CD14-positive monocyte (primary cell): ENCODE results near the gene FAM228A. TPM values are rescaled to one million over a fixed set of nuclear protein-coding genes. Genes with fewer than 3 reads are reported as not detected.

Source experiments
- DNase-seq, 3 donors: peaks; one replicate each; pipeline ENCODE4 v3.0.0-alpha.2; 2011 to 2022
- H2AFZ ChIP-seq: 2 replicates; pipeline ENCODE4 v1.6.0; 2012; ENCODE audit warnings: mild to moderate bottlenecking, low read depth, low read length, inconsistent platforms; ENCODE audit not compliant: insufficient read depth, poor library complexity, severe bottlenecking
- H3K27ac ChIP-seq, 2 donors: 1 replicate in 1 of 2; 2 replicates in 1 of 2; pipeline ENCODE4 v1.5.1; 2012 to 2013; ENCODE audit warnings: low read length in 2 of 2, control low read depth in 1 of 2, inconsistent platforms in 1 of 2, low read depth in 1 of 2, mild to moderate bottlenecking in 1 of 2
- H3K27me3 ChIP-seq, 2 donors: one replicate each; pipeline versions ENCODE4 v1.6.0 to v1.6.1; 2011 to 2013; ENCODE audit warnings: low read length in 2 of 2; ENCODE audit not compliant: control insufficient read depth in 2 of 2, insufficient read depth in 2 of 2
- H3K36me3 ChIP-seq, 2 donors: replicated peaks in 1 of 2; 1 replicate in 1 of 2; 2 replicates in 1 of 2; pipeline versions ENCODE4 v1.5.1 to v1.6.1; 2012 to 2013; ENCODE audit warnings: low read length in 2 of 2, control low read depth in 1 of 2, inconsistent platforms in 1 of 2, mild to moderate bottlenecking in 1 of 2; ENCODE audit not compliant: insufficient read depth in 2 of 2, control insufficient read depth in 1 of 2
- H3K4me1 ChIP-seq, 2 donors: 1 replicate in 1 of 2; 2 replicates in 1 of 2; pipeline versions ENCODE4 v1.5.1 to v1.6.1; 2012 to 2013; ENCODE audit warnings: low read length in 2 of 2, control low read depth in 1 of 2, inconsistent platforms in 1 of 2, mild to moderate bottlenecking in 1 of 2, moderate library complexity in 1 of 2; ENCODE audit not compliant: insufficient read depth in 2 of 2, control insufficient read depth in 1 of 2
- H3K4me2 ChIP-seq: replicated peaks from 2 replicates; pipeline ENCODE3; 2012; ENCODE audit warnings: low read length, moderate library complexity, mild to moderate bottlenecking; ENCODE audit not compliant: poor library complexity, severe bottlenecking; ENCODE audit errors: extremely low read depth
- H3K4me3 ChIP-seq, 3 experiments: fragments of 200-600 bp in 1 of 3; sonication (generic) in 1 of 3; replicated peaks in 1 of 3; 1 replicate in 2 of 3; 2 replicates in 1 of 3; pipeline ENCODE4 v1.5.1; 2011 to 2013; ENCODE audit warnings: low read length in 3 of 3, mild to moderate bottlenecking in 3 of 3, control low read depth in 2 of 3, low read depth in 2 of 3, inconsistent platforms in 1 of 3, moderate library complexity in 1 of 3
- H3K79me2 ChIP-seq: 2 replicates; pipeline ENCODE4 v1.6.0; 2012; ENCODE audit warnings: mild to moderate bottlenecking, control low read depth, inconsistent platforms, low read length, moderate library complexity; ENCODE audit not compliant: insufficient read depth
- H3K9ac ChIP-seq: 2 replicates; pipeline ENCODE4 v1.6.0; 2017; ENCODE audit warnings: low read length, mild to moderate bottlenecking; ENCODE audit not compliant: insufficient read depth, poor library complexity, severe bottlenecking
- H3K9me3 ChIP-seq, 2 donors: replicated peaks in 1 of 2; 1 replicate in 1 of 2; 2 replicates in 1 of 2; pipeline versions ENCODE4 v1.5.1 to v1.6.1; 2012 to 2013; ENCODE audit warnings: low read length in 2 of 2, control low read depth in 1 of 2; ENCODE audit not compliant: control insufficient read depth in 1 of 2, insufficient read depth in 1 of 2
- H4K20me1 ChIP-seq: 2 replicates; pipeline ENCODE4 v1.6.0; 2012; ENCODE audit warnings: mild to moderate bottlenecking, low read length, control low read depth, moderate library complexity; ENCODE audit not compliant: insufficient read depth
- H3K27ac Mint-ChIP-seq, 7 donors: one replicate each; pipeline ENCODE4 v1.8.0; 2020; ENCODE audit warnings: mild to moderate bottlenecking in 7 of 7, mixed read lengths in 7 of 7, moderate library complexity in 6 of 7, inconsistent platforms in 2 of 7
- H3K27me3 Mint-ChIP-seq, 3 donors: one replicate each; pipeline ENCODE4 v1.8.0; 2021 to 2022; ENCODE audit warnings: low read depth in 3 of 3, mild to moderate bottlenecking in 3 of 3, mixed read lengths in 3 of 3, moderate library complexity in 3 of 3, inconsistent platforms in 1 of 3
- H3K36me3 Mint-ChIP-seq, 2 donors: one replicate each; pipeline ENCODE4 v1.8.0; 2020; ENCODE audit warnings: mixed read lengths in 2 of 2, inconsistent platforms in 1 of 2, mild to moderate bottlenecking in 1 of 2
- H3K4me1 Mint-ChIP-seq: one replicate; pipeline ENCODE4 v1.8.0; 2020; ENCODE audit warnings: mild to moderate bottlenecking, mixed read lengths
- H3K4me3 Mint-ChIP-seq, 2 donors: one replicate each; pipeline ENCODE4 v1.8.0; 2020; ENCODE audit warnings: mild to moderate bottlenecking in 2 of 2, mixed read lengths in 2 of 2, moderate library complexity in 1 of 2
- H3K9me3 Mint-ChIP-seq, 7 donors: one replicate each; pipeline ENCODE4 v1.8.0; 2020 to 2022; ENCODE audit warnings: mixed read lengths in 7 of 7, mild to moderate bottlenecking in 6 of 7, moderate library complexity in 6 of 7, inconsistent platforms in 2 of 7
- CTCF ChIP-seq: fragments of 200-600 bp; IDR thresholded peaks from one replicate; pipeline ENCODE4 v1.8.0; 2022; ENCODE audit warnings: antibody characterized with exemption, mild to moderate bottlenecking
- WGBS: methylation state at CpG from one replicate; pipeline ENCODE4 v1.1.5; 2013; ENCODE audit warnings: missing lambda C conversion rate; ENCODE audit not compliant: insufficient coverage; 5-methylcytosine and 5-hydroxymethylcytosine counted together
- intact Hi-C, 2 donors: fragments of 100-400 bp; cut with micrococcal nuclease; formaldehyde crosslinking; loops; one replicate each; pipeline versions ENCODE4 v1.15.0 to v1.15.1; 2023
- polyA plus RNA-seq, 3 donors: library from polyadenylated mRNA; depleted of rRNA in 1 of 3; unstranded in 2 of 3; stranded (reverse) in 1 of 3; fragments of 300-500 nt in 2 of 3; fragments of >200 nt in 1 of 3; fragmentation: Illumina TruSeq in 2 of 3; gene quantifications; 1 replicate in 2 of 3; 2 replicates in 1 of 3; pipeline ENCODE4 v1.2.3, GENCODE V29; 2012 to 2021

The FAM228A gene
- polyA plus RNA-seq, 3 donors: 0.09 to 0.17 TPM; not detected in 1

DNA sequence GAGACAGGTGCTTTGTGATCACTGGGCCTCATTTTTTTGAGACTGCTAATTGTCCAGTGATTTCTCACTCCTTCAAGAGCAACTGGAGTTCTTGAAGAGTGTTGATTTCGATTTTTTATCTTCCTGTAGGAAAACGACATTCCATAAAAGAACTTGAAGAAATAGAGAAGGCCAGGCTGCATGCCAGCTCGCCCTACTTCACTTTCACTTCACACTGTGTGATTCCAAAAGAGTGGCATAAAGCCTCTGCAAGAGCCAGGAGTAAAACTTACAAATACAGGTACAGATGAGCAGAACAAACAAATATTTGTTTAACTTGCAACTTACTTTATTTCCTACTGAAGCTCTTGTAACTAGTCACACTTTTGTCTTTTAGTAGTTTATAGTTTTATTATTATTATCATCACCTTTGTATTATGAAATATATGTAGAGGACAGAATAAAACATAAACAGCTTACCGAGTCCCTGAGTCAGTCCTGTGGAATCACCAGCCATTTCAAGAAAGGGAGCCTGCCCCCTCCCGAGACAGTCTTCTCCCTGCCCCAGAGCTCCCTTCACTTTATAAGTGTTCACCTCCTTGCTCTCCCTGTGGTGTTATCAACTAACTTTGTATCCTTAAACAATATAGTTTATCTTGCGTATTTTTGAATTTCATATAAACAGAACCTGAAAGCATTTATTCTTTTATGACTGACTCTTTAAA, 8.7 kb downstream of the FAM228A start:
- H3K4me2 ChIP-seq: no peak overlapping the region
- intact Hi-C loops: no loop called here

GRCh38 chr2:24189551-24189950, 14.7 kb downstream of the FAM228A start:
- no peak overlapping the region for H3K4me2 ChIP-seq
- Mint-ChIP-seq H3K36me3 (no peaks in the 10 kb centered on the region), H3K4me3 (no peak overlapping the region), H3K9me3 (peaks cover 3 to 10% (median 5%) of the 10 kb centered on the region in 7 donors), H3K4me1 (no peaks in the 10 kb centered on the region), H3K27me3 (peaks cover 0 to 2% (median 0%) of the 10 kb centered on the region in 3 donors), H3K27ac (peak overlapping the region in 1 of 7 donors; percentile 13)
- no peaks in the 10 kb centered on the region for H4K20me1 ChIP-seq
- intact Hi-C loops: no loop called here
- TF ChIP-seq CTCF: no peak
- no peak overlapping the region for H3K9ac ChIP-seq
- H3K27me3 ChIP-seq: no peaks in the 10 kb centered on the region
- DNase-seq: no peak
- no peaks in the 10 kb centered on the region for H3K36me3 ChIP-seq
- H3K27ac ChIP-seq: no peak overlapping the region
- WGBS: 94% methylated on average over 6 of the region's 10 CpGs
- H3K4me3 ChIP-seq: no peak overlapping the region
- no peak overlapping the region for H2AFZ ChIP-seq
- H3K4me1 ChIP-seq: no peaks in the 10 kb centered on the region
- H3K79me2 ChIP-seq: no peaks in the 10 kb centered on the region
- no peaks in the 10 kb centered on the region for H3K9me3 ChIP-seq

More for the DNA sequence above, 8.7 kb downstream of the FAM228A start:
- Histone ChIP-seq H3K4me3 (no peak overlapping the region), H2AFZ (no peak overlapping the region), H4K20me1 (no peaks in the 10 kb centered on the region), H3K27ac (no peak overlapping the region), H3K79me2 (no peaks in the 10 kb centered on the region), H3K4me1 (no peaks in the 10 kb centered on the region), H3K9me3 (no peaks in the 10 kb centered on the region), H3K27me3 (no peaks in the 10 kb centered on the region), H3K36me3 (no peaks in the 10 kb centered on the region), H3K9ac (no peak overlapping the region)
- Mint-ChIP-seq H3K36me3 (no peaks in the 10 kb centered on the region), H3K27ac (no peak overlapping the region), H3K4me3 (no peak overlapping the region), H3K4me1 (peaks cover 2% of the 10 kb centered on the region), H3K27me3 (peaks cover 0 to 7% (median 2%) of the 10 kb centered on the region in 3 donors), H3K9me3 (peaks cover 0 to 9% (median 5%) of the 10 kb centered on the region in 7 donors)
- no peak for DNase-seq
- TF ChIP-seq CTCF: no peak
- WGBS: 100% methylated on average over 2 of the region's 6 CpGs
